GM12875 (cell line): ENCODE measurements around the gene QTRT2.

Source experiments
- H3K4me3 ChIP-seq: one replicate; pipeline ENCODE4 v1.5.1; 2011; ENCODE audit warnings: low read depth, low read length, control low read depth
- CTCF ChIP-seq: IDR thresholded peaks from 2 replicates; pipeline ENCODE4 v1.5.1; 2011; ENCODE audit warnings: low read depth, mild to moderate bottlenecking, control low read depth, inconsistent platforms, low read length, moderate library complexity, borderline replicate concordance; ENCODE audit not compliant: insufficient read depth

The QTRT2 gene

GRCh38 chr3:114103181-114103580, 46.6 kb downstream of the QTRT2 start:
- no peak overlapping the region for H3K4me3 ChIP-seq
- no peak for TF ChIP-seq CTCF

GRCh38 chr3:114103858-114104257, 47.3 kb downstream of the QTRT2 start:
- no peak for TF ChIP-seq CTCF
- no peak overlapping the region for H3K4me3 ChIP-seq

- TF ChIP-seq CTCF: no peak
- no peak overlapping the region for H3K4me3 ChIP-seq
Measured at GRCh38 chr3:114104414-114104813, 47.9 kb downstream of the QTRT2 start.

- TF ChIP-seq CTCF: no peak
- no peak overlapping the region for H3K4me3 ChIP-seq
Measured at GRCh38 chr3:114108137-114108536, 51.6 kb downstream of the QTRT2 start.

GRCh38 chr3:114110439-114110838, 53.9 kb downstream of the QTRT2 start:
- TF ChIP-seq CTCF: no peak
- no peak overlapping the region for H3K4me3 ChIP-seq

GRCh38 chr3:114111060-114111770, 54.7 kb downstream of the QTRT2 start:
- TF ChIP-seq CTCF: no peak
- no peak overlapping the region for H3K4me3 ChIP-seq

GRCh38 chr3:114112696-114113095, 56.2 kb downstream of the QTRT2 start:
- TF ChIP-seq CTCF: no peak
- no peak overlapping the region for H3K4me3 ChIP-seq
